PC-9 (cell line): ENCODE data around the gene FN3KRP.

Source experiments
- EZH2 ChIP-seq: fragments of 200-600 bp; sonication (generic); IDR thresholded peaks from 2 replicates; pipeline ENCODE4 v1.8.0; 2017; ENCODE audit warnings: antibody characterized with exemption, low read depth
- TF ChIP-seq, protein P1 (sequence below): fragments of 200-600 bp; sonication (generic); conservative IDR thresholded peaks from 2 replicates; pipeline ENCODE4 v1.6.1; 2017; ENCODE audit warnings: mixed run types, antibody characterized with exemption, mild to moderate bottlenecking, moderate library complexity

DNA sequence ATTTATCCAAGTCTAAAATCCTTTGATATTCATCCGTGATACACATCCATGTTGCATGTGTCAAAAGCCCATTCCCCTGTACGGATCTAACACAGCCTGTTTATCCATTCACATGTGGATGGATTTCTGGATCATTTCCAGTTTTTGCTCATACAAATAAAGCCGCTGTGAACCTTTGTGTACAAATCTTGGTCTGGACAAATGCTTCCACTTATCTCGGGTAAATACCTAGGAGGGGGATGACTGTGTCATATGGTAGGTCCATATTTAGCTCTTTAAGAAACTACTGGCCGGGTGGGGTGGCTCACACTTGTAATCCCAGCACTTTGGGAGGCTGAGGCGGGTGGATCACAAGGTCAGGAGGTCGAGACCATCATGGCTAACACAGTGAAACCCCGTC, 29.0 kb downstream of the FN3KRP start:
- TF ChIP-seq, protein P1, sequence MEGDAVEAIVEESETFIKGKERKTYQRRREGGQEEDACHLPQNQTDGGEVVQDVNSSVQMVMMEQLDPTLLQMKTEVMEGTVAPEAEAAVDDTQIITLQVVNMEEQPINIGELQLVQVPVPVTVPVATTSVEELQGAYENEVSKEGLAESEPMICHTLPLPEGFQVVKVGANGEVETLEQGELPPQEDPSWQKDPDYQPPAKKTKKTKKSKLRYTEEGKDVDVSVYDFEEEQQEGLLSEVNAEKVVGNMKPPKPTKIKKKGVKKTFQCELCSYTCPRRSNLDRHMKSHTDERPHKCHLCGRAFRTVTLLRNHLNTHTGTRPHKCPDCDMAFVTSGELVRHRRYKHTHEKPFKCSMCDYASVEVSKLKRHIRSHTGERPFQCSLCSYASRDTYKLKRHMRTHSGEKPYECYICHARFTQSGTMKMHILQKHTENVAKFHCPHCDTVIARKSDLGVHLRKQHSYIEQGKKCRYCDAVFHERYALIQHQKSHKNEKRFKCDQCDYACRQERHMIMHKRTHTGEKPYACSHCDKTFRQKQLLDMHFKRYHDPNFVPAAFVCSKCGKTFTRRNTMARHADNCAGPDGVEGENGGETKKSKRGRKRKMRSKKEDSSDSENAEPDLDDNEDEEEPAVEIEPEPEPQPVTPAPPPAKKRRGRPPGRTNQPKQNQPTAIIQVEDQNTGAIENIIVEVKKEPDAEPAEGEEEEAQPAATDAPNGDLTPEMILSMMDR = no peak
- no peak for TF ChIP-seq EZH2
